Esophagus mucosa (tissue), 1 donor: ENCODE data around the gene HBD. TPM values are rescaled to one million over a fixed set of nuclear protein-coding genes. Genes with fewer than 3 reads are reported as not detected.
"Not testable (repeated sequence)": the region's sequence is repeated elsewhere in the genome, so short reads cannot be mapped to it uniquely, and the experiment has no call there.

ENCODE experiments used
- ATAC-seq: fragments of 200-7000 bp; cut with Tn5 transposase; one replicate; pipeline ENCODE4 v1.9.1; 2020
- total RNA-seq: library from RNA; stranded (reverse); gene quantifications from one replicate; pipeline ENCODE4 v1.2.4, GENCODE V29; 2023
- donor health status: DM: yes; HTN: yes; CAD: no.

The HBD gene
- total RNA-seq, 1 donor from 2014 or later = not detected

GRCh38 chr11:5252919-5253265 is 18.6 kb upstream of the HBD start:
- ATAC-seq = no peak

- no peak for ATAC-seq
Measured at GRCh38 chr11:5252192-5252918, 18.1 kb upstream of the HBD start.

GRCh38 chr11:5251746-5252145 is 17.5 kb upstream of the HBD start:
- no peak for ATAC-seq

GRCh38 chr11:5250543-5251204 is 16.4 kb upstream of the HBD start:
- no peak for ATAC-seq

GRCh38 chr11:5249807-5250396 is 15.6 kb upstream of the HBD start, which contains the start of gene HBG1:
Gene HBG1, minus strand, starts transcription at chr11:5249857. Its CDS starts 53 bp downstream, at chr11:5249804.
- not testable (repeated sequence) for ATAC-seq

- ATAC-seq = not testable (repeated sequence)
Measured at GRCh38 chr11:5248498-5248897, 14.2 kb upstream of the HBD start.

GRCh38 chr11:5247472-5248192 is 13.3 kb upstream of the HBD start:
- ATAC-seq = no peak

- ATAC-seq = no peak
Measured at GRCh38 chr11:5246772-5247471, 12.6 kb upstream of the HBD start.

- no peak for ATAC-seq
Measured at GRCh38 chr11:5245155-5245554, 10.9 kb upstream of the HBD start.

- ATAC-seq = no peak
Measured at GRCh38 chr11:5243816-5244180, 9.5 kb upstream of the HBD start.

GRCh38 chr11:5242933-5243815 is 8.9 kb upstream of the HBD start:
- ATAC-seq = no peak

GRCh38 chr11:5242208-5242607 is 7.9 kb upstream of the HBD start:
- ATAC-seq = no peak

GRCh38 chr11:5241458-5241857 is 7.2 kb upstream of the HBD start:
- ATAC-seq = no peak

GRCh38 chr11:5240458-5240857 is 6.2 kb upstream of the HBD start:
- no peak for ATAC-seq

- ATAC-seq = no peak
Measured at GRCh38 chr11:5240056-5240455, 5.8 kb upstream of the HBD start.

GRCh38 chr11:5239046-5239445 is 4.8 kb upstream of the HBD start:
- ATAC-seq = no peak

GRCh38 chr11:5238486-5238885 is 4.2 kb upstream of the HBD start:
- ATAC-seq = no peak

GRCh38 chr11:5237420-5237819 is 3.1 kb upstream of the HBD start:
- no peak for ATAC-seq

GRCh38 chr11:5235364-5236095 is 1.2 kb upstream of the HBD start:
- ATAC-seq = no peak

- no peak for ATAC-seq
Measured at GRCh38 chr11:5233307-5233706, 976 bp downstream of the HBD start.

GRCh38 chr11:5232821-5233220 is 1.5 kb downstream of the HBD start:
- no peak for ATAC-seq
